ENCODE data around the gene CDK5RAP1.
"Not testable (repeated sequence)": the region's sequence is repeated elsewhere in the genome, so short reads cannot be mapped to it uniquely, and the experiment has no call there.

CDK5RAP1 gene, protein sequence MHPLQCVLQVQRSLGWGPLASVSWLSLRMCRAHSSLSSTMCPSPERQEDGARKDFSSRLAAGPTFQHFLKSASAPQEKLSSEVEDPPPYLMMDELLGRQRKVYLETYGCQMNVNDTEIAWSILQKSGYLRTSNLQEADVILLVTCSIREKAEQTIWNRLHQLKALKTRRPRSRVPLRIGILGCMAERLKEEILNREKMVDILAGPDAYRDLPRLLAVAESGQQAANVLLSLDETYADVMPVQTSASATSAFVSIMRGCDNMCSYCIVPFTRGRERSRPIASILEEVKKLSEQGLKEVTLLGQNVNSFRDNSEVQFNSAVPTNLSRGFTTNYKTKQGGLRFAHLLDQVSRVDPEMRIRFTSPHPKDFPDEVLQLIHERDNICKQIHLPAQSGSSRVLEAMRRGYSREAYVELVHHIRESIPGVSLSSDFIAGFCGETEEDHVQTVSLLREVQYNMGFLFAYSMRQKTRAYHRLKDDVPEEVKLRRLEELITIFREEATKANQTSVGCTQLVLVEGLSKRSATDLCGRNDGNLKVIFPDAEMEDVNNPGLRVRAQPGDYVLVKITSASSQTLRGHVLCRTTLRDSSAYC

DNA sequence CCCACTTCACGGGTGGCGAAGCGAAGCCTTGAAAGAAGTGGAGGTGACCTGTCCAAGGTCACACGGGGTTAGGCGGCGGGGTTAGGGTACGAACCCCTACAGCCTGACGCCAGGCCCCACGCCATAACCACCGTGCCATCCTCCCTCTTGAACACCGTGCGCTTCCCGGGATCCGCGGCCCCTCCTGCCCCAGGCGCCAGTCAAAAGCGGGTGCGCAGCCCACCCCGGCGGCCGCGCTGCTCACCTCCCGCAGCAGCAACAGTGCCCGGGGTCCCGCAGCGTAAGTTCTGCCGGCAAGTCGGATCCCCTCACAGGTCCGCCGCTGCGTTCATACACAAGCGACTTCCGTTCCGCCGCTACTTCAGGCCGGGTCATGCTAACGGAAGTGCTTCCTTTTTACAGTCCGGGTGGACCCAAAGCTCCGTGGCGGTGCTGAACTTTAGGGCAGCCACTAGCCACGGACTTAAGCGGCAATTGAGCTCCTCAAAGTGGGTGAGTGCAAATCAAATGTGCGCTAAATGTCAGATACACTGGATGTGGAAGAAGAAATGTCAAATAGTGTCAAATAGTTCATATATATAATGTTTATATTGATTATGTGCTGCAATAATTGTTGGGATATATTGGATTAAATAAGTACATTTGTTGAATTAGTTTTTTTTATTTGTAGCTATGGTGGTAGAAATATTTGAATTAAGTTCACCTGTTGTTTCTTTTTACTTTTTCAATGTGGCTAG, at the start of gene CDK5RAP1:
Gene CDK5RAP1 (minus strand): TSS at position 336 of the 737 bp plus-strand sequence. CDS start 4,455 bp downstream, outside the sequence.
- H3K27me3 Mint-ChIP-seq = no peaks in the 10 kb centered on the region
- peak; percentile 89 for DNase-seq
- peaks cover 39% of the 10 kb centered on the region for H3K36me3 Mint-ChIP-seq (ENCODE audit: low read depth)
- H3K9me3 Mint-ChIP-seq = no peaks in the 10 kb centered on the region
- H3K4me3 Mint-ChIP-seq = peak within 1 kb of the TSS; percentile 93
- H3K4me1 Mint-ChIP-seq (ENCODE audit: low read depth) = peaks cover 51% of the 10 kb centered on the region
- peak within 1 kb of the TSS; percentile 96 for H3K27ac Mint-ChIP-seq

DNA sequence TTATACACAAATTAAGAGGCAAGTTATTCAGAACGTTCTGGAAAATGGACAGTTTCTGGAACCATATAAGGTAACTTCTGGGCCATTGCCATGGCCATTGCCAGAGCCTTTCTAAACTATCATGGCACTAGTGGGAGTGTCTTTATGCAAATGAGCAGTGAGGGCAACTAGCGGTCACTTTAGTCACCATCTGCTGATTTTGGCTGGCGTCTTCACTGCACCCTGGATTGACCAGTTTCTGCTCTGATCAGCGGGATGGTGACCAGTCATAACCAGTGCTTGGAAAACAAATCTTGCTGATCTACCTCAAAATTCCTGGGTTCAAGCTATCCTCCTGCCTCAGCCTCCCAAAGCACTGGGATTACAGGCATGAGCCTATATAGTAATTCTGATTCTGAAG, 49.5 kb upstream of the CDK5RAP1 start:
- Mint-ChIP-seq H3K27me3 (no peaks in the 10 kb centered on the region), H3K36me3 (ENCODE audit: low read depth) (no peaks in the 10 kb centered on the region), H3K4me3 (no peak overlapping the region), H3K27ac (no peak overlapping the region), H3K4me1 (ENCODE audit: low read depth) (no peaks in the 10 kb centered on the region), H3K9me3 (no peaks in the 10 kb centered on the region)
- no peak for DNase-seq

DNA sequence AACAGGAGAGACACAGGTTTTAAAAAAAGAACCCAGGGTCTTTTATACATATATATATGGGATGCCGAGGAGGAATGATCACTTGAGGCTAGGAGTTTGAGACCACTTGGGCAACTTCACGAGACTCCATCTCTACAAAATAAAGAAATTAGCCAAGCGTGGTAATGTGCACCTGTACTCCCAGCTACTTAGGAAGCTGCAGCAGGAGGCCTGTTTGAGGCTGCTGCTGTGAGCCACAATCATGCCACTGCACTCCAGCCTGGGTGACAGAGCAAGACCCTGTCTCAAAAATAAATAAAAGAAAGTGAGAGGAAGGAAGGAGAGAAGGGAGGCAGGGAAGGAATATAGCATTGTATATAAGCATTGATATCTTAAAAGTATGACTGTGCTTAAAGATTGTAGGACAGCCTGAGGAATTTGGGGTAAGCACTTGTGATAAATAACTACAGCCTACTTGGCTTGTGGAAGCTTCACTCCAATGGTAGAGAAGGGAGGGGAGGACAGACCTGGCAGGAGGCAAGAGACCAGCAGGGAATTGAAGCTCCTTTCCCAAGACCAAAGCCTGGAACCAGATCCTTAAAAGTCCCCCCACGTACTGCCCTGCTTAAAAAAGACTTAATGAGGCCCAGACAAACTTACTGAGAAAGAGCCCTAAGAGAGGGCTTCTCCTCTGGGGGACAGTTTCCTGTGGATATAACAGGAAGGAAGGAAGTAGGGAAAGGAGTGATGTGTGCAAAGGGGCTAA, 44.7 kb upstream of the CDK5RAP1 start:
- DNase-seq = no peak
- peaks cover 18% of the 10 kb centered on the region for H3K4me1 Mint-ChIP-seq (ENCODE audit: low read depth)
- no peak overlapping the region for H3K27ac Mint-ChIP-seq
- no peaks in the 10 kb centered on the region for H3K9me3 Mint-ChIP-seq
- H3K4me3 Mint-ChIP-seq = no peak overlapping the region
- H3K36me3 Mint-ChIP-seq (ENCODE audit: low read depth) = no peaks in the 10 kb centered on the region
- H3K27me3 Mint-ChIP-seq = no peaks in the 10 kb centered on the region

DNA sequence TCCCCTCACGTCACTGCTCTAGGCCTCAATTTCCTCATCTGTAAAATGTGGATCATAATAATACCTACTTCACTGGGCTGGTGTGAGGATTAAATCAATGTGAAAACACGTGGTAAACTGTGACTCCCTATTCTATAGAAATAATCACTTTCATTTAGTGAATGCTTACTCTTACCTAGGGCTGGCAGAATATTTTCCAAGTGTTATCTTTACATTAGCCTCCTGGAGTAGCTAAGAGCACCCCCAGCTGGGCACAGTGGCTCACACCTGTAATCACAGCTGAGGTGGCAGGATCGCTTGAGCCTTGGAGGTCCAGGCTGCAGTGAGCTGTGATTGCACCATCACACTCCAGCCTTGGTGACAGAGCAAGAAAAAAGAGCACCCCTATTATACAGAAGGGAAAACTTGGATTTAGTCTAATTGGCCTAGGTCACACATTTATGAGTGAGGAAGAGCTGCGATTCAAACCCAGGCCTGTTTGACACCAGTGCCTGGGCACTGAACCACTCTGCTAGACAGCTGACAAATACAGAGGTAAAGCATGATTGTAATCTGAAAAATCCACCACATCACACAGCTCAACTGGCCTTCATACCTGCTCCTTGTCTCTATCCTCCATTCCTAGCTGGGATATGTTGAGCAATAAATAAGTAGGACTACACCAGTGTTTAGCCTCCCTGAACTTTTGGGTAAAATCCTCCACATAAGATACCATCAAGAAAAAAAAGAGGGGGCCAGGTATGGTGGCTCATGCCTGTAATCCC, 43.7 kb upstream of the CDK5RAP1 start:
- Mint-ChIP-seq H3K4me1 (ENCODE audit: low read depth) (peaks cover 18% of the 10 kb centered on the region), H3K27ac (peak overlapping the region; percentile 84), H3K9me3 (no peaks in the 10 kb centered on the region), H3K27me3 (no peaks in the 10 kb centered on the region), H3K36me3 (ENCODE audit: low read depth) (no peaks in the 10 kb centered on the region), H3K4me3 (peak overlapping the region; percentile 85)
- DNase-seq = peak; percentile 34

DNA sequence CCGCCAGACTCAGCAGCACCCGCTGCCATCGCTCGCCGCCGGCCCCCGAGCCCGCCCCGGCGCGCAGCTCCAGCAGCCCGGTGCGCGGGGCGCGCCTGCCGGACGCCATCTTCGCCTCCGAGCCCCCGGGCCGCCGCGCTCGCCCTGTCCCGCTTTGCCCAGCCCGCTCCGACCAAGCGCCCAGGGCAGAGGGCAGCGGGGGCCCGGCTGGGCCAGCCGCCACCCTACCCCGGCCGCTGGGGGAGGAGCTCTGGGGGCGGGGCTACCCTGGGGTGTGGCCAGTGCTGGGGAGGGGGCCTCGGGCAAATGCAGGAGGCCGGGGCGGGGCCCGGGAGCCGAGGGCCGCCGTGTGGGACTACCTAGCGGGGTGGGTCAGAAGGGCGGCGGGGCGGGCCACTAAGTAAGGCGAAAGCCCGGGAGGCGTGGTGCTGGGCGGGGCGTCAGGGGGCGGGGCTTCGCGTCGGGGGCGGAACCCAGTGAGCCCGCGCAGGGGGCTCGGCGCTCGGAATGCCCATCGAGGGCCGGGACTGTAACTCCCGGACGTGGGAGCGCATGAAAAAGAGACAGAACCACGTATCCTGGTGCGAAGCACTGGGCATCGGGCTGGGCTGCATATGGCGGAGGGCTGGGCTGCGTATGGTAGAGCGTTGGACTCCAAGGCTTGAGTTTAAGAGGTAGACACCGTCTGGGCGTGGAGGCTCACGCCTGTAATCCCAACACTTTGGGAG, 42.4 kb upstream of the CDK5RAP1 start, which contains the start of gene SNTA1:
Gene SNTA1 (minus strand): TSS at position 252 of the 728 bp plus-strand sequence. CDS start 143 bp downstream, at position 109.
- H3K27me3 Mint-ChIP-seq = no peaks in the 10 kb centered on the region
- H3K27ac Mint-ChIP-seq = peak within 1 kb of the TSS; percentile 94
- H3K36me3 Mint-ChIP-seq (ENCODE audit: low read depth) = no peaks in the 10 kb centered on the region
- H3K4me1 Mint-ChIP-seq (ENCODE audit: low read depth) = peaks cover 18% of the 10 kb centered on the region
- H3K9me3 Mint-ChIP-seq = no peaks in the 10 kb centered on the region
- H3K4me3 Mint-ChIP-seq = peak within 1 kb of the TSS; percentile 85
- peak; percentile 92 for DNase-seq

DNA sequence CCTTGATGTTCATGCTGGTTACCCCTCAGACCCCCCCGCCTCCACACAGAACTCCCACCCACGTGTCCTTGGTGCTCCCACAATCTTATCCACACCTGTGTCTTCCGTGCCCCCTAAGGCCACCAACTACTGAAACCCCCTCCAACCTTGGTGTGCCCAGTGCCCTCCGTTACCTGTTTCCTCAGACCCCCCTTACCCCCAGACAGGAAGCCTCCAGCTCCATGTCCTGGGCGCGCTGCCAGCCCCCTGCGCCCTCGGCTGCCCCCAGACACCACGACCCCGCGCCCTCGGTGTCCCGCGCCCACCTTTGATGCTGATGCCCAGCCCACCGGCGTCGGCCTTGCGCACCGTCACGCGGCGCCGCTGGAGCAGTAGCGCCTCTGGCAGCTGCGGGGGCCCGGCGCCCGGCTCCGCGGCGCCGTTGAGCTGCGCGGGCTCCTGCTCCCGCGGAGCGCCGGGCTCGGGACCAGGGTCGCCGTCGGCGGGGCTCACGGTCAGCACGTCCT, 41.7 kb upstream of the CDK5RAP1 start:
- Mint-ChIP-seq H3K27ac (no peak overlapping the region), H3K27me3 (no peaks in the 10 kb centered on the region)

DNA sequence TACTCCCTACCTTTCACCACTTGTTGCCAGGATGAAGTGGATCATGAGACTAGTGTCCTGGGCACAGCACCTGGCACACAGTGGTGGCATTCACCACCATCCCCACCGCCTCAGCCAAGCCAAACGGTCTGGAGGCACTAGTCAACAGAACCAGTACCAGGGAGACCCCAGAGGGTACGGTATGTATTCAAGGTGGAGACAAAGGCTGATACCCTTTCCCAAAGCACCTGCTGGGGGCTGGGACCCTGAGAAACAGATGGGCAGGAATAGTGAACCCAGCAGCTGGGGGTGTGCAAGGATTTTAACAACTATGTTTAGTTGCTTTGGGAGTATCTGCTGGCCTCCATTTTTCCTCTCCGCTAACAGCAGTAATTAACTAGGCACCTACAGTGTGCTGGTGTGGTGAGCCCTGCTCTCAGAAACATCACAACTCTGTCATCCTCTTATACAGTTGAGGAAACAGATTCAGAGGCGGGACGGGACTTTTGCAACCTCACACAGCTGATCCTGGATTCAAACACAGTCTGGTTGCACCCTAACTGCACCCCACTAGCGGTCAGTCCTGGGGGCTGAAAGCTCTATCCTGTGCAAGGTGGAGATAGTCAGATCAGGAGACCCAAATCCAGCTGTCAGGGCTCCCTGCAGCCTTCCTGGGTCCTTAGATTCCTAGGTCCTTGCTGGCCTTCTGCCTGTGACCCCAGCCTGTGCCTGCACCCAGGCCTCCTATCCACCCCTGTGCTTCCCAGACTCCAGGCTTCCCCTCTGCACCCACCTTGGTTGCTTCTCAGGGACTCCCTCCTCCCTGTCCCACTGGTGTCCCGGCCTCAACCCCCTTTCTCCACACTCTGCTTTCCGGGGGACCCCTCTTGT, 41.1 kb upstream of the CDK5RAP1 start:
- no peak for DNase-seq
- Mint-ChIP-seq H3K4me1 (ENCODE audit: low read depth) (peaks cover 18% of the 10 kb centered on the region), H3K27ac (no peak overlapping the region), H3K4me3 (peak overlapping the region; percentile 72), H3K27me3 (no peaks in the 10 kb centered on the region), H3K9me3 (no peaks in the 10 kb centered on the region), H3K36me3 (ENCODE audit: low read depth) (no peaks in the 10 kb centered on the region)

More for the DNA sequence above, 41.7 kb upstream of the CDK5RAP1 start:
- no peaks in the 10 kb centered on the region for H3K36me3 Mint-ChIP-seq (ENCODE audit: low read depth)
- H3K9me3 Mint-ChIP-seq = no peaks in the 10 kb centered on the region
- peaks cover 18% of the 10 kb centered on the region for H3K4me1 Mint-ChIP-seq (ENCODE audit: low read depth)
- DNase-seq = no peak
- peak overlapping the region; percentile 72 for H3K4me3 Mint-ChIP-seq

DNA sequence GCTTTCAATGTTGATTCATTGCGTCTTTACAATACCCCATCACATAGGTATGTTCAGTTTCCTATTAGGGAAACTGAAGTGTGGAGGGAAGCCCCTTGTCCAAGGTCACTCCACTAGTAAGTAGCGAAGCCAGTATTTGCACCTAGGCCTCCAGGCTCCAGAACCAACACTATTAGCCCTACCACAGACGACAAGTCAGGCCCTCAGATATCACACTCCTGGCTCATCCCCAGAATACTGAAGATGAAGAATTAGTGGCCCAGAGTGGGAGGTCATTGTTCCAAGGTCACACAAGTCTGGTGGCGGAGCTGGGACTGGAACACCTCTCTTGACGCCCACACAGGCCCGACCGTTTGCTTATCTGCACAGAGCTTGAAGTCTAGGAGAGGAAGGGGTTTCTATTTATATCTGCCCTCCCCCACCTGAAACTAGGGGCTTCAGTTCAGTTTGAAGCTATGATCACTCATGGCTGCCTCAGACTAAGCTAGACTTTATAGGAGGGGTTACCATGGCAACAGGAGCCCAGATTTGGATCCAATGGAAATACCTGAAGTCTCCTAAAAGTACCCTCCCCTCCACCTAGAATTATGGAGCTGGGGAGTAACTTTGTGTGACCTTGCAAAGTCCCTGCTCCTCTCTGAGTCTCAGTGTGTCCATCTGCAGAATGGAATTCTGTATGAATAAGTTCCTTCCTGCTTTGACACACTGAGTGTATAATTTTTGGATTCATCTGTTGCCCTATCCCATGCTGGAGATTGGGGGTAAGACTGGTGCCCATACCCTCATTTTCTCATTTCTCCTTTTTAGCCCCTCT, 40.0 kb upstream of the CDK5RAP1 start:
- no peaks in the 10 kb centered on the region for H3K27me3 Mint-ChIP-seq
- peaks cover 18% of the 10 kb centered on the region for H3K4me1 Mint-ChIP-seq (ENCODE audit: low read depth)
- no peak for DNase-seq
- H3K27ac Mint-ChIP-seq = no peak overlapping the region
- no peak overlapping the region for H3K4me3 Mint-ChIP-seq
- no peaks in the 10 kb centered on the region for H3K36me3 Mint-ChIP-seq (ENCODE audit: low read depth)
- no peaks in the 10 kb centered on the region for H3K9me3 Mint-ChIP-seq

DNA sequence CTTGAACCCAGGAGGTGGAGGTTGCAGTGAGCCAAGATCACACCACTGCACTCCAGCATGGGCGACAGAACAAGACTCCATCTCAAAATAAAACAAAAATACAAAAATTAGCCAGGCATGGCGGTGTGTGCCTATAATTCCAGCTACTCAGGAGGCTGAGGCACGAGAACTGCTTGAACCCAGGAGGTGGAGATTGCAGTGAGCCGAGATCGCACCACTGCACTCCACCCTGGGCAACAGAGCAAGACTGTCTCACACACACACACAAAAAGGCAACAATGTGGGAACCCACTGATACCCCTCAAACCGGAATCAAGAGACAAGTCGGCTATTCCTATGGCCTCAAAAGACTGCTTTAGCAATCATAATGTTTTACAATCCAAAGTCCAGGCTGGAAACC, 39.2 kb upstream of the CDK5RAP1 start:
- not testable (repeated sequence) for H3K36me3 Mint-ChIP-seq (ENCODE audit: low read depth); DNase-seq; H3K4me3 Mint-ChIP-seq; H3K27me3 Mint-ChIP-seq; H3K9me3 Mint-ChIP-seq; H3K27ac Mint-ChIP-seq
- H3K4me1 Mint-ChIP-seq (ENCODE audit: low read depth) = peaks cover 18% of the 10 kb centered on the region

DNA sequence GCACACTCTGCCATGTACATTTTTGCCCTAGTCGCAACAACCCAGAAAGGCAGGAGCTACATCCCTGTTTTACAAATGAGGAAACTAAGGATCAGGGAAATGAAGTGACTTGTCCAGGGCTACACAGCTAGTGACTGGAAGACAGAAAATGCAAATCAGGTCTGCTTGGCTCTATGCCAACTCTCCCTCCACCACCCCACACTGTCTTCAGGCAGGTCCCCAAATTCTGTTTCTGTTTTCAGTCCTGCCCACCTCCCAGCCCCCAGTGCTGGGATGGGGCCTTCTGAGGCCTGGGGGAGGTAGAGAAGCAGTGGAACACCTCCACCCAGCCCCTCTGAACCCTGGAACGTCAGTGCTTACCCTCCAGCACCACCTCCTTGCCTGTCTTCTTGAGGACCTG, 37.2 kb upstream of the CDK5RAP1 start:
- DNase-seq = no peak
- H3K27me3 Mint-ChIP-seq = no peaks in the 10 kb centered on the region
- no peaks in the 10 kb centered on the region for H3K9me3 Mint-ChIP-seq

DNA sequence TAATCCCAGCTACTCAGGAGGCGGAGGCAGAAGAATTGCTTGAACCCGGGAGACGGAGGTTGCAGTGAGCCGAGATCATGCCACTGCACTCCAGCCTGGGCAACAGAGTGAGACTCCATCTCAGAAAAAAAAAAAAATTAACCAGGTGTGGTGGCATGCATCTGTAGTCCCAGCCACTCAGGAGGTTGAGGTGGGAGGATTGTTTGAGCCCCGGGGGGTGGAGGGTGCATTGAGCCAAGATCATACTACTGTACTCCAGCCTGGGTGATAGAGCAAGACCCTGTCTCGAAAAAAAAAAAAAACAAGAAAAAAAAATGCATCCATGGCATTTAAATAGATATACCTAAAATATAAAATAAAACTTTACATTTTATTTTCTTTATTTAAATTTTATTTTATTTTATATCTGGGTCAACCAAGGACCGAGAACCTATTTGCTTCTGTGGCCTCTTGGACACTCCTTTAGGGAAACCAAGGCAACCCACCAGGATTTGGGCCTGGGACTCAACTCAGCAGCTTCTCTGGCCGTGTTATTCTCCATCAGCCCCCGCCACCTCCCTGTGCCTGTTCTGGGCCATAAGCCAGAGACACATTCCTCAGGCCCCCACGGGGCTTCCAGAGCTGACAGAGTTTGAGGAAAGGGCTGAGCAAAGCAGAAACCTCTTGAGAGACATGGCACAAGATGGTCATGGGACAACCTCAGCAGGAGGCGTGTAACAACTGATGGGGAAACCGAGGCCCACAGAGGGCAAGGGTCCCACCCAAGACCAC, 36.0 kb upstream of the CDK5RAP1 start:
- no peak overlapping the region for H3K27ac Mint-ChIP-seq
- no peak overlapping the region for H3K4me3 Mint-ChIP-seq
- no peak for DNase-seq
- H3K27me3 Mint-ChIP-seq = no peaks in the 10 kb centered on the region
- peaks cover under 1% of the 10 kb centered on the region for H3K4me1 Mint-ChIP-seq (ENCODE audit: low read depth)
- no peaks in the 10 kb centered on the region for H3K9me3 Mint-ChIP-seq
- no peaks in the 10 kb centered on the region for H3K36me3 Mint-ChIP-seq (ENCODE audit: low read depth)

More for the DNA sequence above, 37.2 kb upstream of the CDK5RAP1 start:
- Mint-ChIP-seq H3K4me1 (ENCODE audit: low read depth) (peaks cover 6% of the 10 kb centered on the region), H3K27ac (no peak overlapping the region), H3K4me3 (no peak overlapping the region), H3K36me3 (ENCODE audit: low read depth) (no peaks in the 10 kb centered on the region)

Measured in activated T-cell treated with anti-CD3 and anti-CD28 coated beads, Interleukin-2, amount 50 U/mL, for 24 hours (primary cell).